Breast epithelium (tissue), 4 donors: ENCODE measurements around the gene ZSWIM2. TPM values are rescaled to one million over a fixed set of nuclear protein-coding genes. Genes with fewer than 3 reads are reported as not detected.

Source experiments
- DNase-seq, 2 donors: peaks; one replicate each; pipeline ENCODE4 v3.0.0-alpha.2; 2019; ENCODE audit warnings: low spot score in 2 of 2
- H3K27ac ChIP-seq, 2 donors: fragments of 200-600 bp; sonication (generic) in 1 of 2; one replicate each; pipeline ENCODE4 v1.5.1; 2016 to 2019; ENCODE audit warnings: mild to moderate bottlenecking in 1 of 2
- H3K27me3 ChIP-seq, 2 donors: fragments of 200-600 bp; sonication (generic) in 1 of 2; one replicate each; pipeline versions ENCODE4 v1.5.1 to v1.6.0; 2017 to 2019; ENCODE audit warnings: control low read depth in 1 of 2, mild to moderate bottlenecking in 1 of 2
- H3K36me3 ChIP-seq: fragments of 200-600 bp; one replicate; pipeline ENCODE4 v1.5.1; 2019
- H3K4me1 ChIP-seq, 2 donors: fragments of 200-600 bp; sonication (generic); one replicate each; pipeline ENCODE4 v1.5.1; 2016 to 2019; ENCODE audit warnings: control low read depth in 1 of 2
- H3K4me3 ChIP-seq, 3 donors: fragments of 200-600 bp; sonication (generic); 1 replicate in 2 of 3; 2 replicates in 1 of 3; pipeline ENCODE4 v1.5.1; 2016 to 2019; ENCODE audit warnings: mild to moderate bottlenecking in 3 of 3, moderate library complexity in 2 of 3
- H3K9me3 ChIP-seq, 2 donors: fragments of 200-600 bp; sonication (generic) in 1 of 2; one replicate each; pipeline ENCODE4 v1.5.1; 2016 to 2019; ENCODE audit warnings: control low read depth in 1 of 2
- POLR2A ChIP-seq: fragments of 450-650 bp; IDR thresholded peaks from one replicate; pipeline ENCODE4 v1.6.1; 2016; ENCODE audit warnings: antibody characterized with exemption, mild to moderate bottlenecking, moderate library complexity
- POLR2AphosphoS5 ChIP-seq, 3 donors: sonication (generic); formaldehyde crosslinking; IDR thresholded peaks; one replicate each; pipeline ENCODE4 v1.6.1; 2017; ENCODE audit warnings: antibody characterized with exemption in 3 of 3
- intact Hi-C: fragments of 100-400 bp; cut with DNase I; formaldehyde crosslinking; loops from one replicate; pipeline ENCODE4 v1.15.1; 2023; ENCODE audit warnings: low total_unique reads
- total RNA-seq, 3 donors: library from RNA; depleted of rRNA; stranded (reverse); fragments of >200 nt; gene quantifications; one replicate each; pipeline ENCODE4 v1.1.0, GENCODE V29; 2016
- TF ChIP-seq, protein P1 (sequence below), 3 donors: fragments of 450-650 bp; IDR thresholded peaks; one replicate each; pipeline ENCODE4 v1.5.1; 2016 to 2017; ENCODE audit warnings: antibody characterized with exemption in 3 of 3, mild to moderate bottlenecking in 3 of 3, moderate library complexity in 3 of 3

ZSWIM2 gene
- total RNA-seq, 3 donors from 2014 or later: 0.32 TPM; not detected in 2

DNA sequence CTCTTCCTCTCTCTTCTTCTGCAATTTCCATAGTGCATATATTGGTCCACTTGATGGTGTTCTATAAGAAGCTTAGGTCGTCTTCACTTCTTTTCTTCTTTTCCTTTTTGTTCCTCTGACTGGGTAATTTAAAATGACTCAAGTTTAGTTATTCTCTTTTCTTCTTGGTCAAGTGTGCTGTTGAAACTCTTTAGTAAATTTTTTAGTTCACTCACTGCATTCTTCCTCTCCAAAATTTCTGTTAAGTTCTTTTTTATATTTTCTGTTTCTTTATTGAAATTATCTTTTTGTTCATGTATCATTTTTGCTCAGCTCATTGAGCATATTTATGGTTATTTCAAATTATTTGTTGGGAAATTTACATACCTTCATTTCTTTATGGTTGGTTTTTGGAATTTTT lies 32.7 kb upstream of the ZSWIM2 start:
- Histone ChIP-seq H3K27ac (no peak overlapping the region), H3K4me3 (no peak overlapping the region), H3K9me3 (peaks cover 0 to 6% of the 10 kb centered on the region in 2 donors), H3K27me3 (no peaks in the 10 kb centered on the region), H3K36me3 (no peaks in the 10 kb centered on the region), H3K4me1 (no peaks in the 10 kb centered on the region)
- TF ChIP-seq POLR2AphosphoS5 (IDR thresholded peaks at IDR 0.05) (no peak), POLR2A (no peak)
- TF ChIP-seq, protein P1, sequence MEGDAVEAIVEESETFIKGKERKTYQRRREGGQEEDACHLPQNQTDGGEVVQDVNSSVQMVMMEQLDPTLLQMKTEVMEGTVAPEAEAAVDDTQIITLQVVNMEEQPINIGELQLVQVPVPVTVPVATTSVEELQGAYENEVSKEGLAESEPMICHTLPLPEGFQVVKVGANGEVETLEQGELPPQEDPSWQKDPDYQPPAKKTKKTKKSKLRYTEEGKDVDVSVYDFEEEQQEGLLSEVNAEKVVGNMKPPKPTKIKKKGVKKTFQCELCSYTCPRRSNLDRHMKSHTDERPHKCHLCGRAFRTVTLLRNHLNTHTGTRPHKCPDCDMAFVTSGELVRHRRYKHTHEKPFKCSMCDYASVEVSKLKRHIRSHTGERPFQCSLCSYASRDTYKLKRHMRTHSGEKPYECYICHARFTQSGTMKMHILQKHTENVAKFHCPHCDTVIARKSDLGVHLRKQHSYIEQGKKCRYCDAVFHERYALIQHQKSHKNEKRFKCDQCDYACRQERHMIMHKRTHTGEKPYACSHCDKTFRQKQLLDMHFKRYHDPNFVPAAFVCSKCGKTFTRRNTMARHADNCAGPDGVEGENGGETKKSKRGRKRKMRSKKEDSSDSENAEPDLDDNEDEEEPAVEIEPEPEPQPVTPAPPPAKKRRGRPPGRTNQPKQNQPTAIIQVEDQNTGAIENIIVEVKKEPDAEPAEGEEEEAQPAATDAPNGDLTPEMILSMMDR (IDR thresholded peaks at IDR 0.05): no peak
- intact Hi-C loops: no loop called here
- no peak for DNase-seq

- H3K4me3 ChIP-seq: no peak overlapping the region
- no peaks in the 10 kb centered on the region for H3K4me1 ChIP-seq
- DNase-seq: no peak
- TF ChIP-seq POLR2AphosphoS5 (IDR thresholded peaks at IDR 0.05) (no peak), POLR2A (no peak)
- TF ChIP-seq, protein P1 (IDR thresholded peaks at IDR 0.05): no peak
- intact Hi-C loops: no loop called here
- no peaks in the 10 kb centered on the region for H3K27me3 ChIP-seq
- H3K9me3 ChIP-seq: peaks cover 0 to 6% of the 10 kb centered on the region in 2 donors
- no peaks in the 10 kb centered on the region for H3K36me3 ChIP-seq
- H3K27ac ChIP-seq: no peak overlapping the region
Measured at GRCh38 chr2:186879312-186879711, 30.3 kb upstream of the ZSWIM2 start.

- H3K9me3 ChIP-seq: no peaks in the 10 kb centered on the region
- H3K4me3 ChIP-seq: no peak overlapping the region
- TF ChIP-seq, protein P1 (IDR thresholded peaks at IDR 0.05): no peak
- no peak for TF ChIP-seq POLR2AphosphoS5 (IDR thresholded peaks at IDR 0.05)
- TF ChIP-seq POLR2A: no peak
- intact Hi-C loops: no loop called here
- no peaks in the 10 kb centered on the region for H3K4me1 ChIP-seq
- no peak overlapping the region for H3K27ac ChIP-seq
- no peaks in the 10 kb centered on the region for H3K27me3 ChIP-seq
- DNase-seq: no peak
- no peaks in the 10 kb centered on the region for H3K36me3 ChIP-seq
Measured at GRCh38 chr2:186874713-186875112, 25.7 kb upstream of the ZSWIM2 start.

- H3K9me3 ChIP-seq: no peaks in the 10 kb centered on the region
- no peaks in the 10 kb centered on the region for H3K4me1 ChIP-seq
- no peaks in the 10 kb centered on the region for H3K36me3 ChIP-seq
- no peak for TF ChIP-seq POLR2AphosphoS5 (IDR thresholded peaks at IDR 0.05)
- TF ChIP-seq POLR2A: no peak
- TF ChIP-seq, protein P1 (IDR thresholded peaks at IDR 0.05): no peak
- intact Hi-C loops: no loop called here
- H3K27ac ChIP-seq: no peak overlapping the region
- no peaks in the 10 kb centered on the region for H3K27me3 ChIP-seq
- DNase-seq: no peak
- no peak overlapping the region for H3K4me3 ChIP-seq
Measured at GRCh38 chr2:186871881-186872280, 22.9 kb upstream of the ZSWIM2 start.

- Histone ChIP-seq H3K27me3 (no peaks in the 10 kb centered on the region), H3K36me3 (no peaks in the 10 kb centered on the region), H3K27ac (no peak overlapping the region), H3K4me3 (no peak overlapping the region), H3K9me3 (no peaks in the 10 kb centered on the region), H3K4me1 (no peaks in the 10 kb centered on the region)
- no peak for DNase-seq
- TF ChIP-seq, protein P1 (IDR thresholded peaks at IDR 0.05): no peak
- TF ChIP-seq POLR2A: no peak
- no peak for TF ChIP-seq POLR2AphosphoS5 (IDR thresholded peaks at IDR 0.05)
- intact Hi-C loops: no loop called here
Measured at GRCh38 chr2:186868344-186868743, 19.4 kb upstream of the ZSWIM2 start.
